DND-41 (cell line): Measurements from ENCODE around the gene C1orf174.
"Not testable (repeated sequence)": the region's sequence is repeated elsewhere in the genome, so short reads cannot be mapped to it uniquely, and the experiment has no call there.

ENCODE experiments used
- ATAC-seq: fragments of 200-7000 bp; cut with Tn5 transposase; 3 replicates; pipeline ENCODE4 v1.9.1; 2021; ENCODE audit warnings: low read depth; ENCODE audit not compliant: insufficient read depth
- DNase-seq: peaks from one replicate; pipeline ENCODE4 v3.0.0-alpha.2; 2020
- H2AFZ ChIP-seq: 2 replicates; pipeline ENCODE4 v1.6.0; 2012; ENCODE audit warnings: low read depth, low read length
- H3K27ac ChIP-seq: 2 replicates; pipeline ENCODE4 v1.5.1; 2012; ENCODE audit warnings: low read length, inconsistent platforms
- H3K27me3 ChIP-seq: fragments of 200-600 bp; sonication (generic); 2 replicates; pipeline ENCODE4 v1.6.0; 2012; ENCODE audit warnings: low read length, mild to moderate bottlenecking, inconsistent platforms; ENCODE audit not compliant: insufficient read depth, poor library complexity
- H3K36me3 ChIP-seq: 2 replicates; pipeline ENCODE4 v1.5.1; 2012; ENCODE audit warnings: low read length, inconsistent platforms; ENCODE audit not compliant: insufficient read depth
- H3K4me1 ChIP-seq: 2 replicates; pipeline ENCODE4 v1.5.1; 2012; ENCODE audit warnings: mild to moderate bottlenecking, low read length; ENCODE audit not compliant: insufficient read depth
- H3K4me2 ChIP-seq: 2 replicates; pipeline ENCODE4 v1.6.0; 2012; ENCODE audit warnings: mild to moderate bottlenecking, moderate library complexity, low read length, inconsistent platforms; ENCODE audit not compliant: insufficient read depth
- H3K4me3 ChIP-seq, 2 experiments: fragments of 200-600 bp in 1 of 2; shearing (Covaris generic) in 1 of 2; 2 replicates each; pipeline ENCODE4 v1.5.1; 2012 to 2016; ENCODE audit warnings: inconsistent platforms in 2 of 2, low read length in 2 of 2, mild to moderate bottlenecking in 2 of 2, low read depth in 1 of 2, moderate library complexity in 1 of 2
- H3K79me2 ChIP-seq: 2 replicates; pipeline ENCODE4 v1.6.0; 2012; ENCODE audit warnings: low read length, inconsistent platforms; ENCODE audit not compliant: insufficient read depth
- H3K9ac ChIP-seq: 2 replicates; pipeline ENCODE4 v1.6.0; 2012; ENCODE audit warnings: low read depth, mild to moderate bottlenecking, inconsistent platforms, low read length, moderate library complexity
- H3K9me3 ChIP-seq: 2 replicates; pipeline ENCODE4 v1.5.1; 2012; ENCODE audit warnings: low read length, moderate library complexity, mild to moderate bottlenecking, inconsistent platforms; ENCODE audit not compliant: insufficient read depth, severe bottlenecking
- H4K20me1 ChIP-seq: 2 replicates; pipeline ENCODE4 v1.6.0; 2012; ENCODE audit warnings: low read length; ENCODE audit not compliant: insufficient read depth
- CTCF ChIP-seq: IDR thresholded peaks from 2 replicates; pipeline ENCODE4 v1.5.1; 2012; ENCODE audit warnings: borderline replicate concordance, low read length, moderate library complexity, mild to moderate bottlenecking; ENCODE audit not compliant: poor library complexity, severe bottlenecking; ENCODE audit errors: extremely low read depth
- EZH2 ChIP-seq: IDR thresholded peaks from 3 replicates; pipeline ENCODE4 v1.6.1; 2012; ENCODE audit warnings: borderline replicate concordance, low read depth, mild to moderate bottlenecking, moderate library complexity, low read length, inconsistent platforms; ENCODE audit not compliant: severe bottlenecking

C1orf174 gene

GRCh38 chr1:3921765-3922164, 21.7 kb upstream of the C1orf174 start:
- no peak for ATAC-seq
- TF ChIP-seq EZH2 (no peak), CTCF (no peak)
- Histone ChIP-seq H3K27me3 (no peaks in the 10 kb centered on the region), H3K27ac (no peak overlapping the region), H2AFZ (no peak overlapping the region), H3K9ac (no peak overlapping the region), H3K36me3 (no peaks in the 10 kb centered on the region), H3K4me2 (no peak overlapping the region), H3K9me3 (no peaks in the 10 kb centered on the region), H3K4me1 (no peaks in the 10 kb centered on the region), H3K79me2 (no peaks in the 10 kb centered on the region), H4K20me1 (peaks cover 2% of the 10 kb centered on the region), H3K4me3 (no peak overlapping the region)
- no peak for DNase-seq

GRCh38 chr1:3919706-3920105, 19.6 kb upstream of the C1orf174 start:
- H4K20me1 ChIP-seq, result no peaks in the 10 kb centered on the region; the same call in 1 of the 2 replicates
- H3K4me2 ChIP-seq, result no peak overlapping the region
- ATAC-seq, result no peak
- H3K9me3 ChIP-seq, result no peaks in the 10 kb centered on the region
- no peak overlapping the region for H3K9ac ChIP-seq
- no peak overlapping the region for H3K27ac ChIP-seq
- DNase-seq, result no peak
- H2AFZ ChIP-seq, result no peak overlapping the region
- H3K27me3 ChIP-seq, result no peaks in the 10 kb centered on the region
- H3K4me3 ChIP-seq, result no peak overlapping the region
- no peaks in the 10 kb centered on the region for H3K36me3 ChIP-seq
- H3K79me2 ChIP-seq, result no peaks in the 10 kb centered on the region
- TF ChIP-seq CTCF (no peak), EZH2 (no peak)
- no peaks in the 10 kb centered on the region for H3K4me1 ChIP-seq

- Histone ChIP-seq H3K4me2 (no peak overlapping the region), H3K4me1 (no peaks in the 10 kb centered on the region), H3K4me3 (no peak overlapping the region), H3K36me3 (no peaks in the 10 kb centered on the region), H3K27me3 (no peaks in the 10 kb centered on the region), H3K9ac (no peak overlapping the region), H4K20me1 (no peaks in the 10 kb centered on the region; the same call in 1 of the 2 replicates), H3K27ac (no peak overlapping the region), H3K79me2 (no peaks in the 10 kb centered on the region), H2AFZ (no peak overlapping the region), H3K9me3 (no peaks in the 10 kb centered on the region)
- TF ChIP-seq EZH2 (no peak), CTCF (no peak)
- no peak for DNase-seq
- no peak for ATAC-seq
These were observed 19.0 kb upstream of the C1orf174 start for GRCh38 chr1:3918966-3919611.

- H3K27ac ChIP-seq, H3K36me3 ChIP-seq, ATAC-seq, H2AFZ ChIP-seq, H3K4me2 ChIP-seq, H3K79me2 ChIP-seq, H4K20me1 ChIP-seq, H3K4me3 ChIP-seq, H3K27me3 ChIP-seq, H3K4me1 ChIP-seq, H3K9ac ChIP-seq, DNase-seq, H3K9me3 ChIP-seq: not testable (repeated sequence)
These were observed 18.3 kb upstream of the C1orf174 start for GRCh38 chr1:3918359-3918758.
